ENCODE data around the gene SUGCT. TPM values are rescaled to one million over a fixed set of nuclear protein-coding genes. Genes with fewer than 3 reads are reported as not detected.

The SUGCT gene
- total RNA-seq, 1 donor = 9.9 TPM

- no peak for DNase-seq (ENCODE audit: low read depth)
- H3K4me3 ChIP-seq (ENCODE audit: low read depth, low read length) = no peak overlapping the region
- TF ChIP-seq CTCF (IDR thresholded peaks at IDR 0.05; ENCODE audit: insufficient read depth, low read depth, low read length) = no peak
Observed at GRCh38 chr7:40428421-40428820, 293.6 kb downstream of the SUGCT start.

GRCh38 chr7:40429826-40430225, 295.0 kb downstream of the SUGCT start:
- peak; percentile 19 for DNase-seq (ENCODE audit: low read depth)
- TF ChIP-seq CTCF (IDR thresholded peaks at IDR 0.05; ENCODE audit: insufficient read depth, low read depth, low read length) = no peak
- H3K4me3 ChIP-seq (ENCODE audit: low read depth, low read length) = no peak overlapping the region

DNA sequence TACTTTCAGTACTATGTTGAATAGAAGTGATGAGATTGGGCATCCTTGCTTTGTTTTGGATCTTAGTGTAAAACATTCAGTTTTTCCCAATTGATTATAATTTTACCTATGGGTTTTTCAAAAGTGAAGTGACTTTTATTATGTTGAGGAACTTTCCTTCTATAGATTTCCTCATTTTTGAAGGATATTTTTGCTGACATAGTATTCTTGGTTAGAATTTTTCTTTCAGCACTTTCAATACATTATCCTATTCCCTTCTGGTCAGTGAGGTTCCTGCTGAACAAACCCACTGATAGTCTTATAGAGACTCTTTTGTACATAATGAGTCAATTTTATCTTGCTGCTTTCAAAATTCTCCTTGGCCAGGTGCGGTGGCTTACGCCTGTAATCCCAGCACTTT, 297.2 kb downstream of the SUGCT start:
- no peak for TF ChIP-seq CTCF (IDR thresholded peaks at IDR 0.05; ENCODE audit: insufficient read depth, low read depth, low read length)
- DNase-seq (ENCODE audit: low read depth) = no peak
- no peak overlapping the region for H3K4me3 ChIP-seq (ENCODE audit: low read depth, low read length)

GRCh38 chr7:40436710-40437109, 301.9 kb downstream of the SUGCT start:
- no peak for DNase-seq (ENCODE audit: low read depth)
- TF ChIP-seq CTCF (IDR thresholded peaks at IDR 0.05; ENCODE audit: insufficient read depth, low read depth, low read length) = no peak
- no peak overlapping the region for H3K4me3 ChIP-seq (ENCODE audit: low read depth, low read length)

DNA sequence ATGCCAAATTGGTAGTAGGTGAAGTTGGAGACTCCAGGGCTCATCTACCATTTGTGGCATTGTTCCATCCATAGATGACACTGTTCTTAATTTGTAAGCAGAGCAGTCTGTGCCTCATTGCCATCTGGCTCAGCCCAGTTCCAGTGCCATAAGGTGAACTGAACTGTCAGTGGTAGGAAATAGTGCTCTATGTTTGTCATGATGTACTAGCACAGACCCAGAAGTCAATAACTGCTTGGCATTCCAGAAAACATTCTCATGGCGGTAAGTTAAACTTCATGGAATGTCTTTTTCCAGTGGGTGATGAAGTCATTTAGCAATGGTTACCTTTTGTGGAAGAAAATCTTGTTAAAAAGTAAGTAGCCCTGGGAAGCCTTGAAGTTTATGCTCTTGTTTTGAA, 302.7 kb downstream of the SUGCT start:
- H3K4me3 ChIP-seq (ENCODE audit: low read depth, low read length) = no peak overlapping the region
- peak; percentile 85 for DNase-seq (ENCODE audit: low read depth)
- no peak for TF ChIP-seq CTCF (IDR thresholded peaks at IDR 0.05; ENCODE audit: insufficient read depth, low read depth, low read length)

DNA sequence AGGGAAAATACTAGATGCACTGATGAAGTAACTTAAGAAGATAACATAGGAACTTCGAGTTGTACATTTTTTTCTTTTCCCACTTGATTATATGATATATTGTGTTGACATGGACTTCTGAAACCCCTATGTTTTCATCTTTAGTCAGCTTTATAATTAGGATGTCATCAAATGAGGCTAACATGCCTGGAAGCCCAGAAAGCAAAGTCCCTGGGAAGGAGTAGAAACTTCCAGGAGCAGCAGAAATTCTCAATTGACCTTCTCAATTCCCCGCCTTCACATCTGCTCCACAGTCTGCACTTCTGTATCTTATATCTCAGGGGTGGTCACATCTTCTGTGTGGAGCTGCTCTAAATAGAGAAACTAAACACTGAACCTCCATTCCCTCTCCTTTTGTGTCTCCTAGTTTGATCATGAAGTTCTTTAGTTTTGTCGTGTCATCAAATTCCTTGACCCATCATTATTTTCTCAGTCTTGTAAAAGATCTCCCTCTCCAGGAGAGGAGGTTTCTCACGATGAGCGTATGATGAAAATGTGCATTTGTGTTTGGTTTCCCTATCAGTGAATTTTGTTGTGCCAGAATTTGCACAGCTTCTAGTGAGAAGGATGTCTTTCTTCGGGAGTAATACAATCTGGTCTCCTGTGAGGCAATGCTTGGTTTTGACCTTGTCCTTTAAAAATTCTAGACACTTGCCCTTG, 303.3 kb downstream of the SUGCT start:
- TF ChIP-seq CTCF (IDR thresholded peaks at IDR 0.05; ENCODE audit: insufficient read depth, low read depth, low read length) = no peak
- H3K4me3 ChIP-seq (ENCODE audit: low read depth, low read length) = no peak overlapping the region
- DNase-seq (ENCODE audit: low read depth) = no peak

DNA sequence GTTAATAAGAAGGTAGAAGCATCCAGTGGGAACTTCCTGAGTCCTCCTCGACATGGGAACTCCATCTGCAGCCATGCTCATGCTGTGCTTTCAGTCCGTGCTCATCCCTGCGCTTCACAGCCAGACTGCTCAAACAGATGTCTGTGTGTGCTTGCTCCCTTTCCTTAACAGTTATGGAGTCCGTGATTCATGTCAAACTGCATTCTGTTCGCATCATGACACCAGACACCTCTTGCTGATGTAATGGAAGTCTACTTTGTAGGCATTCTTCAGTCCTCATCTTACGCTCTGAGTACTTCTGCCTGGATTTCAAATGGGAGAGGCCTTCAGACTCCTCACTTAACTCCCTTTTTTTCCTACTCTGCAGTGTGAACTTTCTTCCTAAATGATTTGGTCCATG, 304.9 kb downstream of the SUGCT start:
- no peak for TF ChIP-seq CTCF (IDR thresholded peaks at IDR 0.05; ENCODE audit: insufficient read depth, low read depth, low read length)
- H3K4me3 ChIP-seq (ENCODE audit: low read depth, low read length) = no peak overlapping the region
- no peak for DNase-seq (ENCODE audit: low read depth)
